ENCODE data around the gene ASIC3. TPM values are rescaled to one million over a fixed set of nuclear protein-coding genes. Genes with fewer than 3 reads are reported as not detected.

ASIC3 gene
- polyA plus RNA-seq, 2 of the 4 experiments (the other 2 are of a cell fraction): 4.1 to 9.8 TPM

- DNase-seq (ENCODE audit: low read depth in 1 of 2, low spot score in 1 of 2) (no peak), FAIRE-seq (no peak), ATAC-seq (no peak)
- Histone ChIP-seq H3K4me3 (peak overlapping the region; percentile 93), H3K27ac (peak overlapping the region; percentile 94 to 98), H3K4me2 (peak overlapping the region; percentile 95), H3K4me1 (peaks cover 50% of the 10 kb centered on the region), H3K9me3 (no peaks in the 10 kb centered on the region)
- POLR2A ChIA-PET: no interaction called here
- CTCF ChIA-PET: interaction anchor here (0.7 to 27.1 kb wide), 6 partner anchors 23 to 118 kb away, joined by 3 to 412 read pairs (median 3); no protein-coding TSS in a partner anchor
- WGBS (ENCODE audit: missing lambda C conversion rate): 43% methylated on average over 3 of the region's 3 CpGs
- TF ChIP-seq CBX2 (IDR thresholded peaks at IDR 0.05; ENCODE audit: borderline replicate concordance, low read depth): no peak
- TF ChIP-seq CHD2 (IDR thresholded peaks at IDR 0.05; ENCODE audit: low read length, partially characterized antibody): no peak
- no peak for TF ChIP-seq KDM1A (IDR thresholded peaks at IDR 0.05; ENCODE audit: low read depth)
- TF ChIP-seq ZC3H11A (IDR thresholded peaks at IDR 0.05): no peak
- no peak for TF ChIP-seq HOXB13 (CRISPR knock-in tag; IDR thresholded peaks at IDR 0.05; ENCODE audit: low read depth)
- no peak for TF ChIP-seq ZNF302 (CRISPR knock-in tag; IDR thresholded peaks at IDR 0.05)
Observed at GRCh38 chr7:151083824-151084160, 35.5 kb downstream of the ASIC3 start.

- Histone ChIP-seq H3K4me3 (peak overlapping the region; percentile 86; the same call in 2 of the 3 replicates), H3K4me2 (peak overlapping the region; percentile 97), H3K27ac (peak overlapping the region; percentile 84 to 98), H3K9me3 (no peaks in the 10 kb centered on the region), H3K4me1 (peaks cover 44% of the 10 kb centered on the region)
- ChIA-PET CTCF (interaction anchor here (1.0 to 27.1 kb wide), 15 partner anchors 9 to 187 kb away, joined by 3 to 412 read pairs (median 4); partner anchors contain the start of gene GBX1), POLR2A (interaction anchor here (1.1 to 1.4 kb wide), 3 partner anchors 17 to 28 kb away, joined by 3 to 11 read pairs (median 3); no protein-coding TSS in a partner anchor)
- DNase-seq (ENCODE audit: low read depth in 1 of 2, low spot score in 1 of 2) (no peak), FAIRE-seq (no peak), ATAC-seq (no peak)
- WGBS (ENCODE audit: missing lambda C conversion rate): 73% methylated on average over 5 of the region's 5 CpGs
- no peak for TF ChIP-seq EHF (CRISPR knock-in tag; IDR thresholded peaks at IDR 0.05)
- no peak for TF ChIP-seq JUN (IDR thresholded peaks at IDR 0.05)
- TF ChIP-seq RAD21 (conservative IDR thresholded peaks at IDR 0.05 in 1 of 2, IDR thresholded peaks at IDR 0.05 in 1 of 2): no peak
- TF ChIP-seq POLR2AphosphoS2 (conservative IDR thresholded peaks at IDR 0.05; ENCODE audit: low read length): no peak
- TF ChIP-seq MAZ (IDR thresholded peaks at IDR 0.05; ENCODE audit: borderline replicate concordance, low read depth, low read length): no peak
- no peak for TF ChIP-seq TP53 (CRISPR knock-in tag; IDR thresholded peaks at IDR 0.05)
- TF ChIP-seq, protein P1, sequence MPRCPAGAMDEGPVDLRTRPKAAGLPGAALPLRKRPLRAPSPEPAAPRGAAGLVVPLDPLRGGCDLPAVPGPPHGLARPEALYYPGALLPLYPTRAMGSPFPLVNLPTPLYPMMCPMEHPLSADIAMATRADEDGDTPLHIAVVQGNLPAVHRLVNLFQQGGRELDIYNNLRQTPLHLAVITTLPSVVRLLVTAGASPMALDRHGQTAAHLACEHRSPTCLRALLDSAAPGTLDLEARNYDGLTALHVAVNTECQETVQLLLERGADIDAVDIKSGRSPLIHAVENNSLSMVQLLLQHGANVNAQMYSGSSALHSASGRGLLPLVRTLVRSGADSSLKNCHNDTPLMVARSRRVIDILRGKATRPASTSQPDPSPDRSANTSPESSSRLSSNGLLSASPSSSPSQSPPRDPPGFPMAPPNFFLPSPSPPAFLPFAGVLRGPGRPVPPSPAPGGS (IDR thresholded peaks at IDR 0.05): no peak
- no peak for TF ChIP-seq EHMT2 (IDR thresholded peaks at IDR 0.05; ENCODE audit: low read depth)
- TF ChIP-seq PHF8 (IDR thresholded peaks at IDR 0.05; ENCODE audit: borderline replicate concordance, low read depth): no peak
- TF ChIP-seq TFCP2L1 (CRISPR knock-in tag; IDR thresholded peaks at IDR 0.05): no peak
- TF ChIP-seq, protein P2, sequence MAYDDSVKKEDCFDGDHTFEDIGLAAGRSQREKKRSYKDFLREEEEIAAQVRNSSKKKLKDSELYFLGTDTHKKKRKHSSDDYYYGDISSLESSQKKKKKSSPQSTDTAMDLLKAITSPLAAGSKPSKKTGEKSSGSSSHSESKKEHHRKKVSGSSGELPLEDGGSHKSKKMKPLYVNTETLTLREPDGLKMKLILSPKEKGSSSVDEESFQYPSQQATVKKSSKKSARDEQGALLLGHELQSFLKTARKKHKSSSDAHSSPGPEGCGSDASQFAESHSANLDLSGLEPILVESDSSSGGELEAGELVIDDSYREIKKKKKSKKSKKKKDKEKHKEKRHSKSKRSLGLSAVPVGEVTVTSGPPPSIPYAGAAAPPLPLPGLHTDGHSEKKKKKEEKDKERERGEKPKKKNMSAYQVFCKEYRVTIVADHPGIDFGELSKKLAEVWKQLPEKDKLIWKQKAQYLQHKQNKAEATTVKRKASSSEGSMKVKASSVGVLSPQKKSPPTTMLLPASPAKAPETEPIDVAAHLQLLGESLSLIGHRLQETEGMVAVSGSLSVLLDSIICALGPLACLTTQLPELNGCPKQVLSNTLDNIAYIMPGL (CRISPR knock-in tag; IDR thresholded peaks at IDR 0.05; ENCODE audit: borderline replicate concordance): no peak
- TF ChIP-seq NFE2L2 (conservative IDR thresholded peaks at IDR 0.05; ENCODE audit: low read length): no peak
- TF ChIP-seq ESRRA (IDR thresholded peaks at IDR 0.05; ENCODE audit: borderline replicate concordance, low read length): no peak
- TF ChIP-seq HOXB13 (CRISPR knock-in tag; IDR thresholded peaks at IDR 0.05; ENCODE audit: low read depth): no peak
- no peak for TF ChIP-seq CHD4 (IDR thresholded peaks at IDR 0.05; ENCODE audit: borderline replicate concordance)
- TF ChIP-seq ELK1 (IDR thresholded peaks at IDR 0.05; ENCODE audit: low read depth, low read length): no peak
- TF ChIP-seq RNF2 (IDR thresholded peaks at IDR 0.05; ENCODE audit: borderline replicate concordance, low read depth): no peak
- TF ChIP-seq FOXS1 (CRISPR knock-in tag; IDR thresholded peaks at IDR 0.05): no peak
- no peak for TF ChIP-seq HDAC2 (IDR thresholded peaks at IDR 0.05)
- no peak for TF ChIP-seq NPAS2 (CRISPR knock-in tag; IDR thresholded peaks at IDR 0.05; ENCODE audit: borderline replicate concordance)
Observed at GRCh38 chr7:151085329-151085690, 37.0 kb downstream of the ASIC3 start.

Data from A549 (cell line).